Progenitor cell of endocrine pancreas (in vitro differentiated cells): ENCODE data around the gene ANKRD24. TPM values are rescaled to one million over a fixed set of nuclear protein-coding genes. Genes with fewer than 3 reads are reported as not detected.

ENCODE experiments used
- DNase-seq: peaks from one replicate; pipeline ENCODE4 v3.0.0; 2021; ENCODE audit warnings: low spot score; ENCODE audit not compliant: unreplicated experiment
- H3K27ac Mint-ChIP-seq: 2 replicates; pipeline ENCODE4 v1.8.0; 2021; ENCODE audit warnings: mild to moderate bottlenecking, moderate library complexity, mixed read lengths
- H3K27me3 Mint-ChIP-seq: 2 replicates; pipeline ENCODE4 v1.8.0; 2021; ENCODE audit warnings: mixed read lengths
- H3K36me3 Mint-ChIP-seq: 2 replicates; pipeline ENCODE4 v1.8.0; 2022; ENCODE audit warnings: mixed read lengths; ENCODE audit not compliant: insufficient read depth
- H3K4me1 Mint-ChIP-seq: 2 replicates; pipeline ENCODE4 v1.8.0; 2021; ENCODE audit warnings: low read depth, mixed read lengths
- H3K4me3 Mint-ChIP-seq: 2 replicates; pipeline ENCODE4 v1.8.0; 2021; ENCODE audit warnings: low read depth, mild to moderate bottlenecking, moderate library complexity, mixed read lengths
- H3K9me3 Mint-ChIP-seq: 2 replicates; pipeline ENCODE4 v1.8.0; 2021; ENCODE audit warnings: low read depth, mixed read lengths
- CTCF ChIP-seq: fragments of 200-600 bp; sonication (generic); IDR thresholded peaks from one replicate; pipeline ENCODE4 v1.5.0; 2021; ENCODE audit warnings: antibody characterized with exemption, mild to moderate bottlenecking; ENCODE audit not compliant: unreplicated experiment
- total RNA-seq: library from RNA; stranded (reverse); gene quantifications from 2 replicates; pipeline ENCODE4 v1.2.1, GENCODE V29; 2021

Gene ANKRD24
- total RNA-seq, 1 donor from 2014 or later: 1.6 TPM

GRCh38 chr19:4246767-4247593, 64.5 kb downstream of the ANKRD24 start, which contains the start of gene YJU2:
TSS of gene YJU2 (plus strand) at chr19:4247080. CDS start at chr19:4247147, 67 bp downstream.
- TF ChIP-seq CTCF: peak; percentile 64
- H3K27ac Mint-ChIP-seq: peak within 1 kb of the TSS; percentile 99
- peak; percentile 97 for DNase-seq
- peaks cover 2% of the 10 kb centered on the region for H3K27me3 Mint-ChIP-seq
- H3K4me1 Mint-ChIP-seq: no peaks in the 10 kb centered on the region
- peaks cover 23% of the 10 kb centered on the region for H3K36me3 Mint-ChIP-seq
- H3K4me3 Mint-ChIP-seq: peak within 1 kb of the TSS; percentile 94
- H3K9me3 Mint-ChIP-seq: peaks cover 5% of the 10 kb centered on the region

- no peak for TF ChIP-seq CTCF
- Mint-ChIP-seq H3K4me3 (no peak overlapping the region), H3K27me3 (no peaks in the 10 kb centered on the region), H3K36me3 (peaks cover 43% of the 10 kb centered on the region), H3K27ac (no peak overlapping the region), H3K9me3 (peaks cover 5% of the 10 kb centered on the region), H3K4me1 (no peaks in the 10 kb centered on the region)
- no peak for DNase-seq
These were observed 74.1 kb downstream of the ANKRD24 start for GRCh38 chr19:4256563-4256962.

GRCh38 chr19:4257025-4257424, 74.5 kb downstream of the ANKRD24 start:
- no peaks in the 10 kb centered on the region for H3K4me1 Mint-ChIP-seq
- no peak for DNase-seq
- no peak overlapping the region for H3K4me3 Mint-ChIP-seq
- no peak for TF ChIP-seq CTCF
- no peak overlapping the region for H3K27ac Mint-ChIP-seq
- H3K9me3 Mint-ChIP-seq: peaks cover 5% of the 10 kb centered on the region
- H3K36me3 Mint-ChIP-seq: peaks cover 40% of the 10 kb centered on the region
- no peaks in the 10 kb centered on the region for H3K27me3 Mint-ChIP-seq

GRCh38 chr19:4258181-4258580, 75.7 kb downstream of the ANKRD24 start:
- Mint-ChIP-seq H3K9me3 (peaks cover 5% of the 10 kb centered on the region), H3K4me3 (no peak overlapping the region), H3K27ac (no peak overlapping the region), H3K27me3 (no peaks in the 10 kb centered on the region), H3K4me1 (no peaks in the 10 kb centered on the region), H3K36me3 (peaks cover 31% of the 10 kb centered on the region)
- no peak for DNase-seq
- TF ChIP-seq CTCF: no peak

GRCh38 chr19:4260613-4261191, 78.2 kb downstream of the ANKRD24 start:
- DNase-seq: no peak
- Mint-ChIP-seq H3K27me3 (no peaks in the 10 kb centered on the region), H3K36me3 (peaks cover 14% of the 10 kb centered on the region), H3K4me3 (no peak overlapping the region), H3K27ac (no peak overlapping the region), H3K9me3 (no peaks in the 10 kb centered on the region), H3K4me1 (no peaks in the 10 kb centered on the region)
- no peak for TF ChIP-seq CTCF
